ENCODE results near the gene NFS1. TPM values are rescaled to one million over a fixed set of nuclear protein-coding genes. Genes with fewer than 3 reads are reported as not detected.
"Not testable (repeated sequence)": the region's sequence is repeated elsewhere in the genome, so short reads cannot be mapped to it uniquely, and the experiment has no call there.

The NFS1 gene
- polyA plus RNA-seq, 1 of the 3 experiments (the other 2 are of a cell fraction), result 75.6 TPM

- TF ChIP-seq, protein P1, sequence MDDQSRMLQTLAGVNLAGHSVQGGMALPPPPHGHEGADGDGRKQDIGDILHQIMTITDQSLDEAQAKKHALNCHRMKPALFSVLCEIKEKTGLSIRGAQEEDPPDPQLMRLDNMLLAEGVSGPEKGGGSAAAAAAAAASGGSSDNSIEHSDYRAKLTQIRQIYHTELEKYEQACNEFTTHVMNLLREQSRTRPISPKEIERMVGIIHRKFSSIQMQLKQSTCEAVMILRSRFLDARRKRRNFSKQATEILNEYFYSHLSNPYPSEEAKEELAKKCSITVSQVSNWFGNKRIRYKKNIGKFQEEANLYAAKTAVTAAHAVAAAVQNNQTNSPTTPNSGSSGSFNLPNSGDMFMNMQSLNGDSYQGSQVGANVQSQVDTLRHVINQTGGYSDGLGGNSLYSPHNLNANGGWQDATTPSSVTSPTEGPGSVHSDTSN (IDR thresholded peaks at IDR 0.05), result no peak
- TF ChIP-seq SMC3 (IDR thresholded peaks at IDR 0.05; ENCODE audit: low read depth, low read length) (peak; percentile 23; the same call in 1 of the 2 replicates), MEF2A (IDR thresholded peaks at IDR 0.05; ENCODE audit: borderline replicate concordance, low read depth) (no peak), TCF12 (IDR thresholded peaks at IDR 0.05) (no peak), TAF1 (IDR thresholded peaks at IDR 0.05; ENCODE audit: borderline replicate concordance, low read depth, low read length) (peak; percentile 74), RCOR1 (IDR thresholded peaks at IDR 0.05; ENCODE audit: low read length) (no peak), NRF1 (IDR thresholded peaks at IDR 0.05; ENCODE audit: low read depth, low read length) (peak; percentile 39; the same call in 1 of the 2 replicates), FOSL2 (IDR thresholded peaks at IDR 0.05; ENCODE audit: borderline replicate concordance, low read depth) (no peak), EP300 (IDR thresholded peaks at IDR 0.05; ENCODE audit: borderline replicate concordance in 1 of 2, low read depth in 1 of 2, low read length in 1 of 2) (0 out of 4 replicates have a peak, but pooled peaks of 1 of the 2 experiments have one; percentile 13), NFIC (IDR thresholded peaks at IDR 0.05; ENCODE audit: borderline replicate concordance) (no peak)
- TF ChIP-seq, protein P2, sequence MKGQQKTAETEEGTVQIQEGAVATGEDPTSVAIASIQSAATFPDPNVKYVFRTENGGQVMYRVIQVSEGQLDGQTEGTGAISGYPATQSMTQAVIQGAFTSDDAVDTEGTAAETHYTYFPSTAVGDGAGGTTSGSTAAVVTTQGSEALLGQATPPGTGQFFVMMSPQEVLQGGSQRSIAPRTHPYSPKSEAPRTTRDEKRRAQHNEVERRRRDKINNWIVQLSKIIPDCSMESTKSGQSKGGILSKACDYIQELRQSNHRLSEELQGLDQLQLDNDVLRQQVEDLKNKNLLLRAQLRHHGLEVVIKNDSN (IDR thresholded peaks at IDR 0.05; ENCODE audit: borderline replicate concordance, low read depth), result no peak
- TF ChIP-seq, protein P3, sequence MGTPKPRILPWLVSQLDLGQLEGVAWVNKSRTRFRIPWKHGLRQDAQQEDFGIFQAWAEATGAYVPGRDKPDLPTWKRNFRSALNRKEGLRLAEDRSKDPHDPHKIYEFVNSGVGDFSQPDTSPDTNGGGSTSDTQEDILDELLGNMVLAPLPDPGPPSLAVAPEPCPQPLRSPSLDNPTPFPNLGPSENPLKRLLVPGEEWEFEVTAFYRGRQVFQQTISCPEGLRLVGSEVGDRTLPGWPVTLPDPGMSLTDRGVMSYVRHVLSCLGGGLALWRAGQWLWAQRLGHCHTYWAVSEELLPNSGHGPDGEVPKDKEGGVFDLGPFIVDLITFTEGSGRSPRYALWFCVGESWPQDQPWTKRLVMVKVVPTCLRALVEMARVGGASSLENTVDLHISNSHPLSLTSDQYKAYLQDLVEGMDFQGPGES (IDR thresholded peaks at IDR 0.05; ENCODE audit: low read depth, low read length), result no peak
Measured at GRCh38 chr20:35699127-35699956, at the start of gene NFS1, which contains the start of gene ROMO1 (continued).

GRCh38 chr20:35744492-35744841, 45.3 kb upstream of the NFS1 start:
- Histone ChIP-seq H4K20me1 (ENCODE audit: insufficient read depth) (peaks cover 19% of the 10 kb centered on the region), H3K36me3 (replicated peaks in 1 of 2; ENCODE audit: control insufficient read depth in 1 of 2, insufficient read depth in 2 of 2, low read length in 1 of 2) (peaks cover 11 to 13% of the 10 kb centered on the region in 2 experiments), H3K79me2 (ENCODE audit: insufficient read depth) (peaks cover 37% of the 10 kb centered on the region), H2AFZ (ENCODE audit: low read depth) (0 out of 2 replicates have a peak overlapping the region, but pooled peaks have one; percentile 62), H3F3A (replicated peaks; ENCODE audit: insufficient read depth) (peaks cover 16% of the 10 kb centered on the region)
- WGBS (ENCODE audit: low lambda C conversion rate), result 96% methylated on average over 3 of the region's 3 CpGs
- H3K4me1 ChIP-seq (ENCODE audit: control insufficient read depth in 1 of 2, insufficient read depth in 2 of 2, low read depth in 1 of 2, low read length in 1 of 2); DNase-seq; H3K9ac ChIP-seq; H3K9me3 ChIP-seq; H3K27me3 ChIP-seq (ENCODE audit: insufficient read depth); POLR2A ChIA-PET; H3K27ac ChIP-seq (ENCODE audit: low read depth in 2 of 2, low read length in 1 of 2); H3K4me2 ChIP-seq; H3K9me2 ChIP-seq; H3K4me3 ChIP-seq (ENCODE audit: low read depth in 2 of 2, low read length in 1 of 2): not testable (repeated sequence)
- CTCF ChIA-PET, result interaction anchor here (1.2 to 3.7 kb wide), 4 partner anchors 14 to 141 kb away, joined by 4 to 40 read pairs (median 8); partner anchors contain the start of gene PHF20
